CD4-positive, alpha-beta T cell treated with Interleukin-1 beta for 1 hour (primary cell): ENCODE measurements around the gene INHA.

ENCODE experiments used
- DNase-seq, 2 donors: peaks; one replicate each; pipeline ENCODE4 v3.0.0-alpha.2; 2020 to 2022

INHA gene

GRCh38 chr2:219559156-219559915, 12.8 kb upstream of the INHA start:
- DNase-seq, result no peak

DNA sequence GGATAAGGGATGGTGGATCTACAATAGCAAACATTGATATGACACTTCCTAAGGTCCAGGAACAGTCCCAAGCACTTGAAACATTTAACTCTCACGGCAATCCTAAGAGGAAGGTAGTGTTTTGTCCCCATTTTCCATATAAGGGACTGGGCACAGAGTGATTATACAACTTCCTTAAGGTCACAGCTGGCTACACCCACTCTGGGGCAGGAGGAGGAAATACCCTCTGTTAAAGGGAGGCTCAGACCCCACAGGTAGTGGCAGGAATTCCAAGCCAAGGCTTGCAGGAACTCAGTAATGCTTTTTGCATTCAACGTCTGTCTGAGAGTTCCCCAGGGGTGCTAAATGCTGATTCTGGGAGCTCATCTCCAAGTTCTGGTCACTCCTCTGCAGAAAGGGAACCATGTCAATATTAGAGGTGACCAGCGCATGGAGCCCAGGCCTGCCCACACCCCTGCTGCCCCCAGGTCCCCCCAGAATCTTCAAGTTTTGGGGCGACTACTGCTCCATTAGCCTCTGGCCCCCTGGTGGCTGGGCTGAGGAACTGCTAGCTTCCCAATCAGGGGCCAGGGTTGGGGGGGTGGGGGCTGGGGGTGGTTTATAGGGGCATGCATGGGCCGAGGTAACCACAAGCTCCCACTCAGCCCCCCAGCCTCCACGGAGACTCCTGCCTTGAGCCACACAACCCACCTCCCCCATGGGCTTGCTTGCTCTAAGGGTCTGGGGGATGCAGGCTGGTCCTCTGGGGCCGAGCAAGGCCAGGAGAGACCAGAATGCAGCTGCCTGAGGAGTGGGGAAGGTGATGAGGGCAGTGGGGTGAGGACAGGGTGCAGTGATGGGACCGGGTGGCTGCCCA, 11.8 kb upstream of the INHA start:
- DNase-seq, result peak in 1 of 2 donors; percentile 26

GRCh38 chr2:219560893-219561178, 11.3 kb upstream of the INHA start:
- DNase-seq, result no peak

DNA sequence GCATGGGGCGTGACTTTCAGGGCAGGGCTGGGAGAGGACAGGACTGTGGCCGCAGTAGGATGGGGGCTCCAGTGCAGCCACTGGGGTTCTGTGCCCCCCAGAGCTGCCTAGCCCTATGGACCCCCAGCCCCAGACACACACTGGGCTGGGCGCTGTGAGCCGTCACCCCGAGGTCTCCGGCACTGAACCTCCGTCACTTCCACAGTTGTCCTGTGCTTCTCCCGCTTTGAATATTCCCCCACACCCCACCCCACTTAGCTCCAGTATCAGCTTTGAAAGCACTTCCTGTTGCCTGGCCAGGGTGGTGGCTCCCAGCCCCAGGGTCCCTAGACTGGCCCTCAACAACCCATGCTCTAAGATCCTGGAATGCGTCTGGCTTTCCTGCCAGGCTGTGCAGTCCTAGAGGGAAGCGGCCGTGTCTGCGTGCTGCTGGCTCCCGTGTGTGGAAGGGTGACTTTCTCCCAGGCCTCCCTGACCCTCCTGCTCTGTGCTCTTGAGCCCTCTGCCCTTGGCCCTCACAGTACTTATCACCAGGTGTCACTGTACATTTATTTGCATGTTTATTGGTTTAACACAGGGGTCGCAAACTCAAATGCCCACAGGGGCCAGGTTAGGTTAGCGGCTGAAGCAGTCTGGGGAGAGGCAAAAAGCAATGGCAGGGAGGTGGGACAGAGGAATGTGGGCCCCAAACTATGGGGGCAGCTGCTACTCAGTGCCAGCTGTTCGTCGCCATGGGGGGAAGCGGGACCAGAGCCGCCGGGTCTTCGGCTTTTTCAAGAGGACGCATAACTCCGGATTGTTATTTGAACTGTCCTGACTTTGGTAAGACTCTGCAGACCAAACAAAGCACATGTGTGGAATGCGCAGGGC, 10.7 kb upstream of the INHA start:
- no peak for DNase-seq

DNA sequence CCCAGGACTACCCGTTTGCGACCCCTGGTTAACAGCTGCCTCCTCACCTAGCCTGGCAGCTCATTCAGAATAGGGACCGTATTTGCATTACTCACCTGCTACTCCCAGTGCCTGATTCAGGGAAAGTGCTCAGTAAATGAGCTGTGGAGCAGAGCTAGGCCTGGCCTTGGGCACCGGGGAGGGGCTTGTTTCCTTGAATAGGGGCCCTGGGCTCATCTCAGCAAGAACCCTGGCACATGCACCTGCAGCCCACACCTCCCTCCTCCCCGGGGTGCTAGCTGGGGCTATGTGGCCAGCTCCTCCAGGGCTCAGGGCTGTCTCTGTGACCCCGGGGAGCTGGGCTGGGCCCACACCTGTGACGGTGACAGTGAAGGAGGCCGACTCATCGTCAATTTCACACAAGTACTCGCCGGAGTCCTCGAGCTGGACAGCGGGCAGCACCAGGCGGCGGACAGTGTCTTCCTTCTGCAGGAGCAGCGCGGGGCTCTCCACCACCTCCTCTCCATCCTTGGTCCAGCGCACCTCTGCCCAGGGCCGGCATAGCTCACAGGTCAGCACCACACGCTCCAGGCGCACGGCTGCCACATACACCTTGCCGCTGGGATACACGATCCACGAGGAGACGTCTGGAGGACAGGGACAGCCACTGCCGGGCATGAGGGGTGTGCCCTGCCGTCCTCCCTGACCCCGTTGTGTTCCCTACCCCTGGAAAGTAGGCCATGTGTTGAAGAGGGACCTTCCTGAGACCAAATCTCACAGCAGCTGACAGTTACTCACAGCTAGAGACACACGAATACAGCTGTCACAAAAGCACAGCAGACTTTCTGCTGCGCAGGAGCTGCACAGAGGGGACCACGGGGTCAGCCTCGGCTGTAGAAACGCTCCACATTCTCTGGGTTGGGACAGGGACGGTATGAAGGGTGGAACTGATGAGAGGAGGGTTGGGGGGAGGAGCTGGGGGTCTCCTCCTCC, 9.8 kb upstream of the INHA start:
- DNase-seq, result no peak

DNA sequence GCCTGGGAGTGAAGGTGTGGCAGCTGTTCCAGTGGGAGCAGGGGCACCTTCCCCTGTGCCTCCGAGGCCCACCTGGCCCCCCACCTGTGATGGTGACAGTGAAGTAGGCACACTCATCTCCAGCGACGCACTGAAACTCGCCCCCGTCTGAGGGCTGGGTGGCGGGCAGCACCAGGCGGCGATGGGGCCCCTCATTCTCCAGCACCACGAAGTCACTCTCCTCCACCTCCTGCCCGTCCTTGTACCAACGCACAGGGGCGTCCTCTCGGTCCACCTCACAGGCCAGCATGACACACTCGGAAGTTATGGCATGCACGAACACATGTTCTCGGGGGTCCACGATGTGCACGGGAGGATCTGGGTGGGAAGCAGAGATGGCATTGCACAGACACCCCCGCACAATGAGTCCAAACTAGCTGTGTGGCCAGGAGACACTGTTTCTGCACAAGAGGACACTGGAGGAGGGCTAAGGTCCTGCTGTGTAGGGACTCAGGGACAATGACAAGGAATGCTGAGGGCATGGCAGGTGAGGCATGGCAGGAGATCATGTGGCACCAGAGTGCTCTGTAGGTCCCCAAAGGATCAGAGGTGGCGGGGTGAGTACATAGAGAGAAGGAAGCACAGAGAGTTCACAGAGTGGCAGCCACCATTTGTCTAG, 8.7 kb upstream of the INHA start:
- no peak for DNase-seq

GRCh38 chr2:219565130-219566080, 6.7 kb upstream of the INHA start:
- DNase-seq, result no peak

- DNase-seq, result no peak
Measured at GRCh38 chr2:219566640-219567039, 5.5 kb upstream of the INHA start.

DNA sequence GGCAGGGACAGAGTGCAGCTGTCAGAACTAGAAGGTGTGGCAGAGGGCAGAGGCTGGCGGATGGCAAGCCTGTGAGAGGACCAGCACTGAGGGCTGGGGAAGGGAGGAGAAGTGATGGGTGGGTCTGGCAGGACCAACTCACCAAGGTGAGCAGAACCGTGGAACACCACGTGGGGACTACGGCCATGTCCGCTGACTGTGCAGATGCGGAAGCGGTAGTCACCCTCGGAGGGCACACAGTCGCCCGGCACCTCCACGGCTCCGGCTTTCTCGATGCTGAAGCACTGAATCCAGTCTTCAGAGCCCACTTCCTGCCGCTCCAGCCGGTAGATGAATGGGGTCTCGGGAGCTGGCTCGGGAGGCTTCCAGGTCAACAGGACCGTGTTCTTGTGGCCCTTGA, 5.0 kb upstream of the INHA start:
- no peak for DNase-seq

DNA sequence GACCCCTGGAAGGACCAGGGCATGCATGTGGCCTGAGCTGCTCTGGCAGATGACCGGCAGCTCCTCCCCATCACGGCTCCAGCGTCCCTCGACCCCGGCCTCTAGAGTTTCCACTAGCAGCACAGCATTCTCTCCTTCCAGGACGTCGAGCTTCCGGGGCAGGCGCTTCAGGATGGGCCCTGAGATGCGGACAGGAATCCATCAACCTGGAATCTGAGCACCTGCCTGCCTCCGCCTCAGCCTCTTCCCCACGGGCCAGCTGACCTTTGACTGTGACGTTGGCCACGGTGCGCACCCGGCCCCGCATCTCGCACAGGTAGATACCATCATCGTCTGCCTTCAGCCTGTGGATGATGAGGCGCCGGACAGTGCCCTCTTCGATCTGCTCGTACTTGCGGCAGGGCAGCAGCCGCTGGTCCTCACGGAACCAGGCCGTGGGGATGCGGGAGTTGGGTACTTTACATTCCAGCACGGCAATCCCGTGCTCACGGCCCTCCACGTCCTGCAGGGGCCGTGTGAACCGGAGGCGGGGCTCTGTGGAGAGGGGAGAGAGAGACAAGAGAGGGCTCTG, 4.2 kb upstream of the INHA start:
- DNase-seq, result no peak

DNA sequence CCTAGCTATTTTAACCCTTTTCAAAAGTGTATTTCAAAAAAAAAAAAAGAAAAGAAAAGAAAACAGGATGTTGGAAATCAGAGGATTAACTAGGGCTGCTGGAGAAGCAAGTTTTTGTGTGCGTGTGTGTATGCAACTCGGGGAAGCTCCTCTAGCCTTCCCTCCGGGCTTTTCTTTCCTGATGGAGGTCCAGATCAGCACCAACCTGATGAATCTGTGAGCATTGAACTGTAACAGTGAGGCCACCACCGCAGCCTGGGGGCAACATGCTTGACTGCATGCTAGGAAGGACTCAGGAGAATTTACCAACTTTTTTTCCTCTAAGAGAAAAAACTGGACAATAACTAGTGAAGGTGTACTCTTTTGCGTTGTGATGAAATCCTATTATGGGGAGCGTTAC, 3.1 kb upstream of the INHA start:
- DNase-seq, result no peak

DNA sequence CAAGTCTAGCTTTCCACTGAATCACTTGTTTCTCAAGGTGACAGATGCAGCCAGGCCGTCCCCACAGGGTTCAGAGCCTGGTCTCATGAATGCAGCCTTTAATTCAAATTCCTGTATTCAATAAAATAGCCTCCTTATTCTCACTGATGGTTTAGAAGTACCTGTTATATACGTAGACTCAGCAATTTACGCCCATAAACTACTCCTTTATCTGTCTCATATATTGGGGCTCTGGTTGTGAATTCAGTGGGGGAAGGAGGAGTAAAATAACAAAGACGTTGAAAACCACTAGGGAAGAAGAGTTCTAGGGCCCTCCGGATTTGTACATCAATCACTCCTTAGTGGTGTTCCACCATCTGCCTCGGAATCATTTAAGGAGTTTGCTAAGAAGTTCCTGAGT, 2.5 kb upstream of the INHA start:
- no peak for DNase-seq

- DNase-seq, result no peak
Measured at GRCh38 chr2:219570194-219570923, 1.8 kb upstream of the INHA start.

- no peak for DNase-seq
Measured at GRCh38 chr2:219570924-219571310, 1.2 kb upstream of the INHA start.

- DNase-seq, result no peak
Measured at GRCh38 chr2:219571311-219572236, 536 bp upstream of the INHA start, which contains the start of gene OBSL1. TSS of gene OBSL1 (minus strand) at chr2:219571539. CDS start at chr2:219571232, 307 bp downstream.

GRCh38 chr2:219573166-219573565, 1.1 kb downstream of the INHA start:
- no peak for DNase-seq

DNA sequence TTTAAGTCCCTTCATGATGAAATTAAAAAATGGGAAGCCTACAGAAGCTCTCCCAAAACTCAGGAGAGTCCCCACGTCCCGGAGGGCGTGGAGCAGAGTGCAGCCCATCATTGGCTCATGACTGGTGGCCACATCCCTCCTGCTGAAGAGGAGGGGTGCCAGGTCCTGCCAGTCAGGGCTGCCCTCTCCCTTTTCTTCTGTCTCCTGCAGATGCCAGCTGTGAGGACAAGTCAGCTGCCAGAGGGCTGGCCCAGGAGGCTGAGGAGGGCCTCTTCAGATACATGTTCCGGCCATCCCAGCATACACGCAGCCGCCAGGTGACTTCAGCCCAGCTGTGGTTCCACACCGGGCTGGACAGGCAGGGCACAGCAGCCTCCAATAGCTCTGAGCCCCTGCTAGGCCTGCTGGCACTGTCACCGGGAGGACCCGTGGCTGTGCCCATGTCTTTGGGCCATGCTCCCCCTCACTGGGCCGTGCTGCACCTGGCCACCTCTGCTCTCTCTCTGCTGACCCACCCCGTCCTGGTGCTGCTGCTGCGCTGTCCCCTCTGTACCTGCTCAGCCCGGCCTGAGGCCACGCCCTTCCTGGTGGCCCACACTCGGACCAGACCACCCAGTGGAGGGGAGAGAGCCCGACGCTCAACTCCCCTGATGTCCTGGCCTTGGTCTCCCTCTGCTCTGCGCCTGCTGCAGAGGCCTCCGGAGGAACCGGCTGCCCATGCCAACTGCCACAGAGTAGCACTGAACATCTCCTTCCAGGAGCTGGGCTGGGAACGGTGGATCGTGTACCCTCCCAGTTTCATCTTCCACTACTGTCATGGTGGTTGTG, 2.6 kb downstream of the INHA start:
- no peak for DNase-seq
